Activated CD8-positive, alpha-beta memory T cell treated with anti-CD3 and anti-CD28 coated beads for 24 hours (primary cell): ENCODE data around the gene SPSB1.
"Not testable (repeated sequence)": the region's sequence is repeated elsewhere in the genome, so short reads cannot be mapped to it uniquely, and the experiment has no call there.

Experiments
- DNase-seq: peaks from one replicate; pipeline ENCODE4 v3.0.0-alpha.2; 2020

SPSB1 gene

GRCh38 chr1:9369964-9370788, 77.5 kb downstream of the SPSB1 start:
- no peak for DNase-seq

- DNase-seq = no peak
Observed at GRCh38 chr1:9371391-9371935, 78.8 kb downstream of the SPSB1 start.

GRCh38 chr1:9371951-9372350, 79.3 kb downstream of the SPSB1 start:
- DNase-seq = no peak

GRCh38 chr1:9373619-9374018, 80.9 kb downstream of the SPSB1 start:
- DNase-seq = no peak

GRCh38 chr1:9374748-9375341, 82.2 kb downstream of the SPSB1 start:
- DNase-seq = no peak

- no peak for DNase-seq
Observed at GRCh38 chr1:9375912-9376311, 83.2 kb downstream of the SPSB1 start.

GRCh38 chr1:9376430-9376829, 83.7 kb downstream of the SPSB1 start:
- no peak for DNase-seq

GRCh38 chr1:9376886-9377333, 84.2 kb downstream of the SPSB1 start:
- no peak for DNase-seq

- DNase-seq = no peak
Observed at GRCh38 chr1:9378801-9379200, 86.1 kb downstream of the SPSB1 start.

- no peak for DNase-seq
Observed at GRCh38 chr1:9380711-9381110, 88.0 kb downstream of the SPSB1 start.

GRCh38 chr1:9382643-9383491, 90.2 kb downstream of the SPSB1 start:
- DNase-seq = no peak

GRCh38 chr1:9384128-9384527, 91.4 kb downstream of the SPSB1 start:
- DNase-seq = no peak

- DNase-seq = no peak
Observed at GRCh38 chr1:9384751-9385245, 92.1 kb downstream of the SPSB1 start.

GRCh38 chr1:9385392-9385791, 92.7 kb downstream of the SPSB1 start:
- DNase-seq = not testable (repeated sequence)

- DNase-seq = no peak
Observed at GRCh38 chr1:9385801-9386573, 93.3 kb downstream of the SPSB1 start.

- DNase-seq = no peak
Observed at GRCh38 chr1:9388335-9389180, 95.9 kb downstream of the SPSB1 start.

- DNase-seq = no peak
Observed at GRCh38 chr1:9389968-9390367, 97.3 kb downstream of the SPSB1 start.

GRCh38 chr1:9391620-9392019, 98.9 kb downstream of the SPSB1 start:
- DNase-seq = no peak

- no peak for DNase-seq
Observed at GRCh38 chr1:9394010-9394409, 101.3 kb downstream of the SPSB1 start.

- no peak for DNase-seq
Observed at GRCh38 chr1:9395018-9395417, 102.3 kb downstream of the SPSB1 start.

- DNase-seq = no peak
Observed at GRCh38 chr1:9397047-9397446, 104.4 kb downstream of the SPSB1 start.
